ENCODE measurements around the gene ZNF578.
"Not testable (repeated sequence)": the region's sequence is repeated elsewhere in the genome, so short reads cannot be mapped to it uniquely, and the experiment has no call there.

The ZNF578 gene

DNA sequence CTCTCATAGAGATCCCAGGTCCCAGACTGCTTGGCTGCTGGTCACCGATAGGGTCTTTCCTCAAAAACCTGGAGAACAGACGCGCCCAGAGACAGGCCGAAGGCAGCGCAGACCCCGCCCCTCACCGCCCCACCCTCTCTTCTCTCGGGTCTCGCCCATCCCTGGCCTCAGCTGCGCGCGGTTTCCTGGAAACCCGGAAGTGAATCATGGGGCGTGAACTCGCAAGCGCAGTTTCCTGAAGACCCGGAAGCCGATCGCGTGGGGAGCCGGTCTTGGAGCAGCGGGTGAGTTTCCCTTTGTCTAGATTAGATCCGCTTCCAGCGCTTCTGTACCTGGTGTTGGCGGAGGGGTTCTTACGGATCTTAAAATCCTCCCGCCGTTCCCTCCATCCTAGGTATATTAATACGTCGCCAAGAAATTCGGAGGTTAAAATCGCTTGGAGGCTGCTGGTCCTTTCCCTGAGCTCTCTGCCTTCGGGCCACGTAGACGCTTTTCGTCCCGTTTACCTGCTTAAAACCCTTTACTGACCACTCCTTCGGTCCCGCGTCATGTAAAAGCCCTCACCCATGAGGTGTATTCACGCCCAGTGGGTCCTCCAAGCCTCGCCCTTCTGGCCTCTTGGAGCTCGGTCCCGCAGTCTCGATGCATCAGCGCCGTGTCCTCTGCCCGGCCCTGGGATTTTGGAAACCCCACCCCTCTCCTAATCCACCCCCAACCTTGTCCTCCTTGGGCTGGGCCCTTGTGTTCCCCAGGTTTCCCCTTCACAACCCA lies at the start of gene ZNF578:
Gene ZNF578, plus strand, starts transcription at position 230 of the 771 bp plus-strand sequence. CDS start 48,293 bp downstream, outside the sequence.
- DNase-seq: peak; percentile 66

GRCh38 chr19:52410276-52410675 lies 43.1 kb upstream of the ZNF578 start:
- DNase-seq: no peak

DNA sequence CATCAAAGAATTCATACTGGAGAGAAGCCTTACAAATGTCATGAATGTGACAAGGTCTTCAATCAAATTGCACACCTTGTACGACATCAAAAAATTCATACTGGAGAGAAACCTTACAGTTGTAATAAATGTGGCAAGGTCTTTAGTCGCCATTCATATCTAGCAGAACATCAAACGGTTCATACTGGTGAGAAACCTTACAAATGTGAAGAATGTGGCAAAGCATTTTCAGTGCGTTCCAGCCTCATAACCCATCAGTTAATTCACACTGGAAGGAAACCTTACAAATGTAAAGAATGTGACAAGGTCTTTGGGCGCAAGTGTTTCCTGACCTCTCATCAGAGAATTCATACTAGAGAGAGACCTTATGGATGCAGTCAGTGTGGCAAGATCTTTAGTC lies 37.6 kb upstream of the ZNF578 start:
- no peak for DNase-seq

- no peak for DNase-seq
Observed at GRCh38 chr19:52428937-52429336, 24.4 kb upstream of the ZNF578 start, which contains the start of gene ZNF534. Gene ZNF534 (plus strand): TSS chr19:52429148. CDS start chr19:52431475, 2,327 bp downstream.

DNA sequence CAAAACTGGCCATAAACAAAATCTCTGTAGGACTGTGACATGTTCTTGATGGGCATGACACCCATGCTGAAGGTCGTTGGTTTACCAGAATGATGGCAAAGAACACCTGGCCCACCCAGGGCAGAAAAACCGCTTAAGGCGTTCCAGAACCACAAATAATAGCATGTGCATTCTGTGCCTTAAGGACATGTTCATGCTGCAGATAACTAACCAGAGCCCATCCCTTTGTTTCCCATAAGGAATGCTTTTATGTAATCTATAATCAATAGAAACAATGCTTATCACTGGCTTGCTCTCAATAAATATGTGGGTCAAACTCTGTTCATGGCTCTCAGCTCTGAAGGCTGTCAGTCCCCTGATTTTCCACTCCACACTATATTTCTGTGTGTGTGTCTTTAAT lies 11.2 kb upstream of the ZNF578 start:
- no peak for DNase-seq

DNA sequence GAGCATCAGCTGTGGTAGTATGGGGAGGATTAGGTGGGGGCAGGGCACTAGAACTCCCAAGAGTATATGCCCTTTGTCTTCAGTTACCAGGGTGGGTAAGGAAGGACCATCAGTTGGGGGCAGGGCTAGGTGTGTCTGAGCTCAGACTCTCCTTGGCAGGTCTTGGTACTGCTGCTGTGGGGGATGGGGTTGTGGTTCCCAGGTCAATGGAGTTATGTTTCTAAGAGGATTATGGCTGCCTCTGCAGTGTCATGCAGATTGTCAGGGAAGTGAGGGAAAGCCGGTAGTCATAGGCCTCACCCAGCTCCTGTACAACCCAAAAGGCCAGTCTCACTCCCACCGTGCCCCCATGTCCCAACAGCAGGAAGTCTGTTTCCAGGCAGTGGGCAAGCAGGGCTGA lies 8.8 kb upstream of the ZNF578 start:
- DNase-seq: no peak

- no peak for DNase-seq
Observed at GRCh38 chr19:52451241-52451640, 2.1 kb upstream of the ZNF578 start.

DNA sequence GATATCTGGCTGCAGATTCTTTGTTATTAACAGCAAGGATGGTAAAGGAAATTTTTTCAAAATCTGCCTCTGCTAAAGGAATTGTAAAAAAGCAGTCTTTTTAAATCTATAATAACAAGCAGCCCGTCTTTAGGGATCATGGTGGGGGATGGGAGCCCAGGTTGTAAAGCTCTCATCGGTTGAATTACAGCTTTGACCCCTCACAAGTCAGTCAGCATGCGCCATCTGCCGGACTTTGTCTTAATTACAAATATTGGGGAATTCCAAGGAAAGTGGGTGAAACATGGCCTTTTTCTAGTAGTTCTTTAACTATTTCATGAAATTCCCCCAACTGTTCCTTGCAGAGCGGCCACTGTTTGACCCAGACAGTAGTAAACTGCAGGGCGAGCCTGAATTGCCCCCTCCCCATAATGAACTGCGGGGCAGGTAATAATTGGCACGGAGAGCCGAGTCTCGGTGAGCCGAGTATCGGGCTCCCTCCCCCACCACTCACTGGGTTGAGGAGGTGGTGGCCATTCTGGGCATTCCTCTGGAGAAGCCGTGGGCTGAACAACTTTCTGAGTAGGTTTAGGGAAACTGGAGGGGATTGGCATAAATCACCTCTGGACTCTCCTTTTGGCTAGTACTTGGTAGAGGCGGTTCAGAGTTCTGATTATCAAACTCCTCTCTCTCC lies 11.6 kb downstream of the ZNF578 start:
- no peak for DNase-seq

- DNase-seq: no peak
Observed at GRCh38 chr19:52473655-52474350, 20.4 kb downstream of the ZNF578 start.

DNA sequence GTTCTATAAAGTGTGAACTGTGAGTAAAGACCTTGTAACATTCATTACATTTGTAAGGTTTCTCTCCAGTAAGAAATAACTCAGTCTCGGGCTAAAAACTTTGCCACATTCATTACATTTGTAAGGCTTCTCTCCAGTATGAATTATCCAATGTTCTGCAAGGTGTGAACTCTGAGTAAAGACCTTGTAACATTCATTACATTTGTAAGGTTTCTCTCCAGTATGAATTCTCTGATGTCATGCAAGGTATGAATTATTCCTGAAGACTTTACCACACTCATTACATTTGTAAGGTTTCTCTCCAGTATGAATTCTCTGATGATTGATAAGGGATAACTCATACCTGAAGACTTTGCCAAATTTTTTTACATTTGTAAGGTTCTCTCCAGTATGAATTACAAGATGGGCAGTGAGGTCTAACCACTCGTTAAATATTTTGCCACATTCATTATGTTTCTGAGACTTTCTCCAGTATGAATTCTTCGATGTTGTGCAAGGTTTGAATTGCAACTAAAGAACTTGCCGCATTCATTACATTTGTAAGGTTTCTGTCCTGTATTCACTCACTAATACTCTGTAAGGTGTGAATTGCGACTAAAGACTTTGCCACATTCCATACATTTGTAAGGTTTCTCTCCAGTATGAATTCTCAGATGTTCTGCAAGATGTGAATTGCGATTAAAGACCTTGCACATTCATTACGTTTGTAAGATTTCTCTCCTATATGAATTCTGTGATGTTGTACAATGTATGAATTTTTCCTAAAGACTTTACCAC lies 21.2 kb downstream of the ZNF578 start:
- no peak for DNase-seq

GRCh38 chr19:52484111-52484743 lies 30.9 kb downstream of the ZNF578 start:
- not testable (repeated sequence) for DNase-seq

- not testable (repeated sequence) for DNase-seq
Observed at GRCh38 chr19:52485064-52485463, 31.7 kb downstream of the ZNF578 start.

- not testable (repeated sequence) for DNase-seq
Observed at GRCh38 chr19:52485561-52486240, 32.3 kb downstream of the ZNF578 start.

DNA sequence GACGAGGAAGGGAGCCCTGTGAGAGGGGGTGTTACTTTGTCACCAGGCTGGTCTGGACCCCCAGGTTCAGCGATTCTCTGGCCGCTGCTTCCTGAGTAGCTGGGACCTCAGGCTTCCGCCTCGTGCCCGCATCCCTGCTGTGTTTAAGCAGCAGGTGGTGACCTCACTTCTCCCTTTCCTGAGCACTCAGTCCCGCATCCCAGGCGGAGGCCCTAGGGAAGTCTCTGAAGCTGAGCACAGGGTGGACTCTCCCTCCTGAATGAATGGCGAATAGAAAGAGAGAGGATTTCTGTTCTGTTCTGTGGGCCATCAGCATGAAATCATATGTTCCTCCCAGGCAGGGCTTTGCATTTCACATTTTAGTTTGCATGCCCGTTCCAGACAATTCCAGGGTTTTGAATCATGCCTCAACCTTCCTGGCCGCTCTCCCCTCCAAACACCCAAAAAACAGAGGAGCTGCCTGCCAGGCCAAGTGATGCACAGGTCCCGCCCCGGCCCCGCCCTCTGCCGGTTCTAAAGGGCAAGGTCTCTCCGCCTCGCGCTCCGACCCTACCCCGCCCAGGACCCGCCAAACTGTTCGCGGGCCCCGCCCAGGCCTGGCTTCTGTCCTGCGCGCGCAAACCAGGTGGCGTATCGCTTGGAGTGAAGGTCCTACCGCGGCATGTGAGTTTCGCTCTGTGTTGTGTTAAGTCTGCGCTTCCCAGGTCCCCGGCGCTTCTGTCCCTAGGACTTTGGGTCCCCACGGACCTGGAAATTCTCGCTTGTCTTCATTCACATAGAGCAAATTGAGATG lies 39.0 kb downstream of the ZNF578 start:
- no peak for DNase-seq

DNA sequence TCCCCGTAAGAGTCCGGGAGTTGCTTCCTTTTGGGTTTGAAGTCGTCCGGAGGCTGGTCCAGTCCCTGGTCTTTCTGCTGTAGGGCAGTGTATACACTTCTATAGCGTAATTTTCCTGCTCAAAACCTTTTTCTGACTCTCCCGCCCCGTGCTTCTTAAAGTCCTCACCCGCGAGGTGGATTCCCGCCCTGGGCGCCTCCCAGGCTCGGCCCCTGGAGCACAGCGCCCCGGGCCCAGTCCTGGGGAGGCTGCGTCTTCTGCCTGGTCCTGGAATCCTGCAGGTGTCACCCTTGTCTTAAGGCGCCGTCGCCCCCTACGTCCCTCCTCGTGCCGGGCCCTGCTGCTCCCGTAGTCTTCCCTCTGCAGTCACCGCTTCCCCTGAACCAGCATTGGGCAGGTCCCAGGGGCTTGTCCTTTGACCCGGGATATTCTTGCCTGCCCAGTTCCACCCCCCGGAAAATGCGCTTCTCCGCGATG lies 39.7 kb downstream of the ZNF578 start:
- DNase-seq: no peak

DNA sequence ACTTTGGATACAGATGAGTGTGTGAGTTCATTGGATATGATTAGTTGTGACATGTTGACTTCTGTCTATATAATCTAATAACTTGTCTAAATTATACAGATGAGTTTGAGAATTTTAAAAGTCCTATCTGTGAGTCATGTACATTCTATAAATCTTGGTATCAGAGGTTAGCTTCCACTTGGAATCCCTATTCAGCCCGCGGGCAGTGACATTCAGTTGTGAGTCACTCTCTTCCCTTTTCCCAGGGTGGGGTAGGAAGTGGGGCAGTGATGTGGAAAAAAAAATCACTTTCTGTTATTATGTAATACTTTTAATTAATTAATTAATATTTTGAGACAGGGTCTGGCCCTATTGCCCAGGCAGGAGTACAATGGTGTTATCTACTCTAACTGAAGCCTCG lies 41.2 kb downstream of the ZNF578 start:
- DNase-seq: no peak

DNA sequence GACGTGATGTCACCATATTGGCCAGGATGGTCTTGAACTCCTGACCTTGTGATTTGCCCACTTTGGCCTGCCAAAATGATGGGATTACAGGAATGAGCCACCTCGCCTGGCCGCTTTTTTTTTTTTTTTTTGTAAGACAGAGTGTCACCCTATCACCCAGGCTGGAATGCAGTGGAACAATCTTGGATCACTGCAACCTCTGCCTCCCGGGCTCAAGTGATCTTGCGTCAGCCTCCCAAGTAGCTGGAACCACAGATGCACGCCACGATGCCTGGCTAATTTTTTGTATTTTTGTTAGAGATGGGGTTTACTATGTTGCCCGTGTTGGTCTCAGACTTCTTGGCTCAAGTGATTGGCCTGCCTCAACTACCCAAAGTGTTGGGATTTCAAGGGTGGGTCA lies 45.2 kb downstream of the ZNF578 start:
- DNase-seq: no peak

- DNase-seq: not testable (repeated sequence)
Observed at GRCh38 chr19:52500474-52500873, 47.1 kb downstream of the ZNF578 start.

DNA sequence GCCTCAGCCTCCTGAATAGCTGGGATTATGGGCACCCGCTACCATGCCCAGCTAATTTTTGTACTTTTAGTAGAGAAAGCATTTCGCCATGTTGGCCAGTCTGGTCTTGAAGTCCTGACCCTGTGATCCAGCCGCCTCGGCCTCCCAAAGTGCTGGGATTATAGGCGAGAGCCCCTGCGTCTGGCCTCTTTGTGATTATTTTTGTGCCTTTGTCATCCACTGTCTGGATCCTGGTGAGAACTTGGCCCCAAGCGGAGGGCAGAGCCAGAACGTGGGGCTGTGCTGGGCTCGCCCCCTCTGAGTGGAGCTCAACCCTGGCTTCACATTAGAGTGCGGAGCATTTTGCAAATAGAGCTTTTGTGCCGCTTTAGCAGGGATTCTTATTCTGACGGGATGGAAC lies 47.6 kb downstream of the ZNF578 start:
- DNase-seq: not testable (repeated sequence)

DNA sequence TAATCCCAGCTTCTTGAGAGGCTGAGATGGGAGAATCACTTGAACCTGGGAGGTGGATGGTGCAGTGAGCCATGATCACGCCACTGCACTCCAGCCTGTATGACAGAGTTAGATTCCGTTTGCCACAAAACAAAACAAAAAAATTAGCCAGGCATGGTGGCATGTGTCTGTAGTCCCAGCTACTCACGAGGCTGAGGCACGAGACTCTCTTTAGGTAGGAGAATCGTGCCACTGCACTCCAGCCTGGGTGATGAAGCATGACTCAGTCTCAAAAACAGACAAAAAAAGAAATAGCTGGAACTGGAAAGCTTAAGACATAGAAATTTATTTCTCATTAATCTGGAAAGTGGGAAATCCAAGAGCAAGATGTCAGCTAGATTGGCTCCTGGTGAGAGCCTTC lies 53.9 kb downstream of the ZNF578 start:
- no peak for DNase-seq

DNA sequence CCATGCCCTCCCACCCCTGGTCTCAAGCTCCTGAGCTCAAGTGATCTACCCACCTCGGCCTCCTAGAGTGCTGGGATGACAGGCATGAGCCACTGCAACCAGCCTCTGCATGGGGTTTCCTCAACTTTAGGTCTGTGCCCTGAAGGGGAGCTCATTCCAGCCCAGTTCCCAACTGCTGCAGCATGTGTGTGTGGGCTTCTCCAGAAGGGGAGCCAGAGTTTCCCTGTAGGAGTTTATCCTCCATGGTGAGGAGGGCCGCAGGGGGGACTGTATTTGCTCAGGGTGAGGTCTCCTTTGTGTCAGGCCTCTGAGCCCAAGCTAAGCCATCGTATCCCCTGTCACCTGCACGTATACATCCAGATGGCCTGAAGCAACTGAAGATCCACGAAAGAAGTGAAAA lies 62.8 kb downstream of the ZNF578 start:
- DNase-seq: no peak

Measured in amniotic stem cell (primary cell).